Activated CD4-positive, CD25-positive, alpha-beta regulatory T cell treated with anti-CD3 and anti-CD28 coated beads, Interleukin-2, amount 50 U/mL, for 16 hours (primary cell): ENCODE measurements around the gene TAB2.
"Not testable (repeated sequence)": the region's sequence is repeated elsewhere in the genome, so short reads cannot be mapped to it uniquely, and the experiment has no call there.

Experiments
- DNase-seq: peaks from one replicate; pipeline ENCODE4 v3.0.0-alpha.2; 2020; ENCODE audit warnings: low read depth, low spot score

Gene TAB2

DNA sequence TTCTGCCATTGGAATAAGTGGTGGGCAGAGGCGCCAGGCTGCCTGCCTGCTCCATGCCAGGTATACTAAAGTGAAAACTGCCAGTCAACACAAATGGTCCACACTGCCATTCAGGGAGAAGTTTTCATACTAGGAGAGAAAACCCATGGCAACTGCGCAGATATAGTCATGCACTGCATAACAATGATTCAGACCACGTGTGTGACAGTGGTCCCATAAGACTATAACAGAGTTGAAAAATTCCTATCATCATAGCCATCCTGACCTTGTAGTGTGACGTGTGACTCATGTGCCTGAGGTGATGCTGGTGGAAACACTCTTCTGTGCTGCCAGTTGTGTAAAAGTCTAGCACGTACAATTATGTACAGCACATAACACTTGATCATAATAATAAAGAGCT lies 142.2 kb downstream of the TAB2 start:
- DNase-seq: no peak

DNA sequence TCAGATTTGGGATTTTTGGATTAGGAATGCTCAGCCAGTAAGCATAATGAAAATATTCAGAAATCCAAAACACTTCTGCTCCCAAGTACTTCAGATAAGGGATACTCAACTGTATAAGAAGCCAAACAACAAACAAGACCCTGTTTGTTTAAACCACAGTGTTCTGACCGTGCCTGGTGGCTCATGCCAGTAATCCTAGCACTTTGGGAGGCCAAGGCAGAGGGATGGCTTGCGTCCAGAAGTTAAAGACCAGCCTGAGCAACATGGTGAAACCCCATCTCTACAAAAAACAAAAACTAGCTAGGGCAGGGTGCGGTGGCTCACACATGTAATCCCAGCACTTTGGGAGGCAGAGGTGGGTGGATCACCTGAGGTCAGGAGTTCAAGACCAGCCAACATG lies 142.7 kb downstream of the TAB2 start:
- not testable (repeated sequence) for DNase-seq
